GM12891 (cell line): Measurements from ENCODE around the gene DENND1A.

ENCODE experiments used
- PAX5 ChIP-seq: IDR thresholded peaks from 2 replicates; pipeline ENCODE4 v1.6.1; 2011; ENCODE audit warnings: low read length, moderate library complexity, mild to moderate bottlenecking; ENCODE audit not compliant: insufficient read depth, severe bottlenecking
- POLR2A ChIP-seq: IDR thresholded peaks from 2 replicates; pipeline ENCODE4 v1.6.1; 2011; ENCODE audit warnings: low read depth, low read length, control low read depth
- POLR2AphosphoS5 ChIP-seq: IDR thresholded peaks from 2 replicates; pipeline ENCODE4 v1.6.1; 2011; ENCODE audit warnings: low read depth, low read length, control low read depth
- SPI1 ChIP-seq: IDR thresholded peaks from 2 replicates; pipeline ENCODE4 v1.6.1; 2011; ENCODE audit warnings: low read depth, low read length, control low read depth
- TAF1 ChIP-seq: IDR thresholded peaks from 2 replicates; pipeline ENCODE4 v1.6.1; 2011; ENCODE audit warnings: low read depth, low read length, control low read depth

- no peak for TF ChIP-seq POLR2AphosphoS5
- TF ChIP-seq TAF1: no peak
- no peak for TF ChIP-seq POLR2A
- no peak for TF ChIP-seq PAX5
- no peak for TF ChIP-seq SPI1
Observed at GRCh38 chr9:123353984-123354591, 575.8 kb downstream of the DENND1A start.
